Mesothelial cell of epicardium (in vitro differentiated cells): ENCODE data around the gene S100A14. TPM values are rescaled to one million over a fixed set of nuclear protein-coding genes. Genes with fewer than 3 reads are reported as not detected.
"Not testable (repeated sequence)": the region's sequence is repeated elsewhere in the genome, so short reads cannot be mapped to it uniquely, and the experiment has no call there.

Experiments used
- DNase-seq, 2 experiments: peaks; one replicate each; pipeline ENCODE4 v3.0.0; 2021; ENCODE audit warnings: low spot score in 2 of 2; ENCODE audit not compliant: unreplicated experiment in 2 of 2
- H3K27ac Mint-ChIP-seq: 2 replicates; pipeline ENCODE4 v1.8.0; 2021; ENCODE audit warnings: mixed read lengths
- H3K27me3 Mint-ChIP-seq: 2 replicates; pipeline ENCODE4 v1.8.0; 2021; ENCODE audit warnings: low read depth, mixed read lengths
- H3K36me3 Mint-ChIP-seq: 2 replicates; pipeline ENCODE4 v1.8.0; 2021; ENCODE audit warnings: mixed read lengths
- H3K4me1 Mint-ChIP-seq: 2 replicates; pipeline ENCODE4 v1.8.0; 2021; ENCODE audit warnings: mixed read lengths
- H3K4me3 Mint-ChIP-seq: 2 replicates; pipeline ENCODE4 v1.8.0; 2021; ENCODE audit warnings: mild to moderate bottlenecking, moderate library complexity, mixed read lengths
- H3K9me3 Mint-ChIP-seq: 2 replicates; pipeline ENCODE4 v1.8.0; 2021; ENCODE audit warnings: mixed read lengths
- total RNA-seq: library from RNA; stranded (reverse); gene quantifications from 3 replicates; pipeline ENCODE4 v1.2.1, GENCODE V29; 2021
- TF ChIP-seq, protein P1 (sequence below): fragments of 200-600 bp; sonication (generic); IDR thresholded peaks from one replicate; pipeline ENCODE4 v1.5.0; 2021; ENCODE audit warnings: antibody characterized with exemption; ENCODE audit not compliant: unreplicated experiment

S100A14 gene
- total RNA-seq, 1 donor from 2014 or later: 8.5 TPM

DNA sequence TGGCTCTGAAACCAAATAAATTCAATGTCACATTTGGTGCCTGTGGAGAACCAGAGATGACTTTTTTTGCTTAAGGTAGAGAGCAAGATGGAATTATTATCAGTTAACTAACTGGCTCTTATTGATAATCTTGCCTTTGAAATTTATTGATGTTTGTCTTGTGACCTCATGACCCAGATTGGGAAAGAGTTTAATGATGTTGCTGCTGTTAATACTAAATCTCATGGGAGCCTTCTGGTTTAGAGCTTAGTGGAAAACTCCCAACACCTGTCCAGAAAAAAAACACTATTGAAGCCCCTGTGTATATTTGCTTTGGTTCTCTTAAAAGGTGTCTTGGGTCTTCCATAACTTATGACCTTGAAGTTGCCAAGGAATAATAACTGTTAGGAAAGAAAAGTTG lies 27.7 kb upstream of the S100A14 start:
- Mint-ChIP-seq H3K4me3 (no peak overlapping the region), H3K4me1 (no peaks in the 10 kb centered on the region), H3K9me3 (no peaks in the 10 kb centered on the region), H3K27ac (peak overlapping the region; percentile 9), H3K27me3 (no peaks in the 10 kb centered on the region), H3K36me3 (peaks cover 36% of the 10 kb centered on the region)
- TF ChIP-seq, protein P1, sequence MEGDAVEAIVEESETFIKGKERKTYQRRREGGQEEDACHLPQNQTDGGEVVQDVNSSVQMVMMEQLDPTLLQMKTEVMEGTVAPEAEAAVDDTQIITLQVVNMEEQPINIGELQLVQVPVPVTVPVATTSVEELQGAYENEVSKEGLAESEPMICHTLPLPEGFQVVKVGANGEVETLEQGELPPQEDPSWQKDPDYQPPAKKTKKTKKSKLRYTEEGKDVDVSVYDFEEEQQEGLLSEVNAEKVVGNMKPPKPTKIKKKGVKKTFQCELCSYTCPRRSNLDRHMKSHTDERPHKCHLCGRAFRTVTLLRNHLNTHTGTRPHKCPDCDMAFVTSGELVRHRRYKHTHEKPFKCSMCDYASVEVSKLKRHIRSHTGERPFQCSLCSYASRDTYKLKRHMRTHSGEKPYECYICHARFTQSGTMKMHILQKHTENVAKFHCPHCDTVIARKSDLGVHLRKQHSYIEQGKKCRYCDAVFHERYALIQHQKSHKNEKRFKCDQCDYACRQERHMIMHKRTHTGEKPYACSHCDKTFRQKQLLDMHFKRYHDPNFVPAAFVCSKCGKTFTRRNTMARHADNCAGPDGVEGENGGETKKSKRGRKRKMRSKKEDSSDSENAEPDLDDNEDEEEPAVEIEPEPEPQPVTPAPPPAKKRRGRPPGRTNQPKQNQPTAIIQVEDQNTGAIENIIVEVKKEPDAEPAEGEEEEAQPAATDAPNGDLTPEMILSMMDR: no peak
- no peak for DNase-seq

GRCh38 chr1:153643100-153643499 lies 27.0 kb upstream of the S100A14 start:
- Mint-ChIP-seq H3K4me1 (no peaks in the 10 kb centered on the region), H3K27ac (peak overlapping the region; percentile 30), H3K27me3 (no peaks in the 10 kb centered on the region), H3K4me3 (no peak overlapping the region), H3K9me3 (no peaks in the 10 kb centered on the region), H3K36me3 (peaks cover 42% of the 10 kb centered on the region)
- TF ChIP-seq, protein P1: no peak
- no peak for DNase-seq

- Mint-ChIP-seq H3K27ac (no peak overlapping the region), H3K36me3 (peaks cover 45% of the 10 kb centered on the region), H3K9me3 (no peaks in the 10 kb centered on the region)
These were observed 26.0 kb upstream of the S100A14 start for GRCh38 chr1:153642161-153642560.

DNA sequence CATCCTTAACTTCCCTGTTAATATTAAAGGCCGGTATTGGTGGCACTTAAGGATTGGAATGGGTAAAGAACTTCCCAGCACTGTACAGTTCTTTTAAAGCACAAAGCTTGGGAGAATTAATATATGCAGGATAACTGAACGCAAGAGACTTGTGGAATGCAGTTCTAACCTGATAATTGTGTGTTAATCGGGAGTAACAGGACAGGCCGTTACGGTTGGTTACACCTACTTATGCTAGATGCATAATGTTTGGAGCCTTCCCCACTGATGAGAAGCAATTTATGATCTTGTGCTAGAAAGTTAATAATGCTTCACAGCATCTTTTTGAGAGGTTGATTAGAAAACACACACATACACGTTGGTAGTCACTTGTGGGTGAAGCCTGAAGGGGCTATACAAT lies 24.7 kb upstream of the S100A14 start:
- no peak overlapping the region for H3K27ac Mint-ChIP-seq
- peaks cover 49% of the 10 kb centered on the region for H3K36me3 Mint-ChIP-seq
- no peak for DNase-seq
- TF ChIP-seq, protein P1: no peak
- H3K4me3 Mint-ChIP-seq: no peak overlapping the region
- no peaks in the 10 kb centered on the region for H3K9me3 Mint-ChIP-seq
- H3K27me3 Mint-ChIP-seq: no peaks in the 10 kb centered on the region
- H3K4me1 Mint-ChIP-seq: peaks cover 11% of the 10 kb centered on the region

More at GRCh38 chr1:153642161-153642560, 26.0 kb upstream of the S100A14 start:
- TF ChIP-seq, protein P1: no peak
- DNase-seq: no peak
- Mint-ChIP-seq H3K27me3 (no peaks in the 10 kb centered on the region), H3K4me3 (no peak overlapping the region), H3K4me1 (peaks cover 7% of the 10 kb centered on the region)

DNA sequence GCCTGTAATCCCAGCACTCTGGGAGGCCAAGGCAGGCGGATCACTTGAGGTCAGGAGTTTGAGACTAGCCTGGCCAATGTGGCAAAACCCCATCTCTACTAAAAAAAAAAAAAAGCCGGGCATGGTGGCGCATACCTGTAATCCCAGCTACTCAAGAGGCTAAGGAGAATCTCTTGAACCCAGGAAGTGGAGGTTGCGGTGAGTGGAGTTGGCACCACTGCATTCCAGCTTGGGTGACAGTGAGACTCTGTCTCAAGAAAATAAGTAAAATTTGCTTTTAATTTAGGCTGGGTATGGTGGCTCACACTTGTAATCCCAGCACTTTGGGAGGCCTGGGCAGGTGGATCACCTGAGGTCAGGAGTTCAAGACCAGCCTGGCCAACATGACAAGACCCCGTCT lies 24.1 kb upstream of the S100A14 start:
- H3K9me3 Mint-ChIP-seq, H3K27me3 Mint-ChIP-seq, DNase-seq, H3K27ac Mint-ChIP-seq, H3K4me3 Mint-ChIP-seq: not testable (repeated sequence)
- Mint-ChIP-seq H3K4me1 (peaks cover 13% of the 10 kb centered on the region), H3K36me3 (peaks cover 46% of the 10 kb centered on the region)

- Mint-ChIP-seq H3K27ac (no peak overlapping the region), H3K27me3 (no peaks in the 10 kb centered on the region), H3K4me1 (peaks cover 16% of the 10 kb centered on the region), H3K4me3 (no peak overlapping the region), H3K9me3 (no peaks in the 10 kb centered on the region), H3K36me3 (peaks cover 40% of the 10 kb centered on the region)
- no peak for DNase-seq
- TF ChIP-seq, protein P1: no peak
These were observed 23.2 kb upstream of the S100A14 start for GRCh38 chr1:153639280-153639679.
